GM12878 (cell line): Measurements from ENCODE around the gene OPRD1. TPM values are rescaled to one million over a fixed set of nuclear protein-coding genes. Genes with fewer than 3 reads are reported as not detected.

Experiments
- ATAC-seq: fragments of 200-7000 bp; cut with Tn5 transposase; 3 replicates; pipeline ENCODE4 v1.9.1; 2020; ENCODE audit warnings: mild to moderate bottlenecking, moderate library complexity
- BruUV-seq: library from RNA; stranded (reverse); fragments of 400-500 nt; replicated peaks from 2 replicates; lab custom pipeline; 2021; lab: Mats Ljungman, UMichigan
- CTCF ChIA-PET: fragments of 300-600 bp; sonication (Branson Sonifier 250); formaldehyde crosslinking; extraction: SDS; loops from one replicate; lab custom pipeline; 2021; ENCODE audit warnings: inconsistent platforms; lab: Yijun Ruan, JAX
- POLR2A ChIA-PET: fragments of 350-600 bp; formaldehyde crosslinking; extraction: SDS; loops from one replicate; lab custom pipeline; 2021; ENCODE audit warnings: inconsistent platforms; lab: Charles Lee
- RAD21 ChIA-PET: fragments of 300-600 bp; sonication (Branson Sonifier 250); formaldehyde crosslinking; loops from one replicate; lab custom pipeline; 2023; ENCODE audit warnings: antibody characterized with exemption; ENCODE audit not compliant: unreplicated experiment; lab: Charles Lee
- SMC1A ChIA-PET: fragments of 300-600 bp; sonication (Branson Sonifier 250); formaldehyde crosslinking; loops from one replicate; lab custom pipeline; 2023; ENCODE audit not compliant: unreplicated experiment, uncharacterized antibody; lab: Charles Lee
- DNase-seq: peaks from one replicate; pipeline ENCODE4 v3.0.0-alpha.2; 2011; ENCODE audit warnings: low read depth, low spot score
- FAIRE-seq: peaks from 3 replicates; lab custom pipeline; 2011; peaks lifted over from hg19 to GRCh38; lab: Jason Lieb, UNC
- H2AFZ ChIP-seq: 2 replicates; pipeline ENCODE4 v1.6.0; 2011; ENCODE audit warnings: low read depth, low read length, control low read depth; ENCODE audit not compliant: control insufficient read depth
- H3K27ac ChIP-seq: 2 replicates; pipeline ENCODE4 v1.5.1; 2011; ENCODE audit warnings: control low read depth; ENCODE audit not compliant: control insufficient read depth, insufficient read depth
- H3K27me3 ChIP-seq, 2 experiments: replicated peaks in 1 of 2; 2 replicates each; pipeline versions ENCODE4 v1.6.0 to v1.6.1; 2011; ENCODE audit warnings: low read length in 1 of 2; ENCODE audit not compliant: control insufficient read depth in 2 of 2, insufficient read depth in 2 of 2
- H3K36me3 ChIP-seq, 2 experiments: 2 replicates each; pipeline ENCODE4 v1.5.1; 2011; ENCODE audit warnings: low read length in 1 of 2; ENCODE audit not compliant: control insufficient read depth in 2 of 2, insufficient read depth in 2 of 2
- H3K4me1 ChIP-seq: 2 replicates; pipeline ENCODE4 v1.6.1; 2011; ENCODE audit warnings: mild to moderate bottlenecking, low read length, moderate library complexity, mixed read lengths; ENCODE audit not compliant: control insufficient read depth, insufficient read depth
- H3K4me2 ChIP-seq: 2 replicates; pipeline ENCODE4 v1.6.0; 2011; ENCODE audit warnings: control low read depth; ENCODE audit not compliant: control insufficient read depth, insufficient read depth
- H3K4me3 ChIP-seq: fragments of 200-600 bp; sonication (generic); 2 replicates; pipeline ENCODE4 v1.5.1; 2016
- H3K79me2 ChIP-seq: 2 replicates; pipeline ENCODE4 v1.6.0; 2011; ENCODE audit warnings: low read length; ENCODE audit not compliant: control insufficient read depth, insufficient read depth
- H3K9ac ChIP-seq: 2 replicates; pipeline ENCODE4 v1.8.0; 2011; ENCODE audit warnings: low read length, control low read depth, mixed read lengths; ENCODE audit not compliant: control insufficient read depth, insufficient read depth
- H3K9me3 ChIP-seq: replicated peaks from 3 replicates; pipeline ENCODE4 v1.5.1; 2011; ENCODE audit warnings: mild to moderate bottlenecking, low read length; ENCODE audit not compliant: control insufficient read depth, insufficient read depth
- H4K20me1 ChIP-seq: 2 replicates; pipeline ENCODE4 v1.6.0; 2011; ENCODE audit not compliant: control insufficient read depth, insufficient read depth
- BRCA1 ChIP-seq: IDR thresholded peaks from 2 replicates; pipeline ENCODE4 v1.6.1; 2011; ENCODE audit warnings: low read depth, low read length, improper control_type of control experiment
- CBX5 ChIP-seq: sonication (generic); IDR thresholded peaks from 2 replicates; pipeline ENCODE4 v1.6.1; 2016; ENCODE audit warnings: low read depth, moderate library complexity, mild to moderate bottlenecking, inconsistent platforms
- CHD2 ChIP-seq: IDR thresholded peaks from 2 replicates; pipeline ENCODE4 v1.6.1; 2011; ENCODE audit warnings: low read depth, low read length, improper control_type of control experiment, borderline replicate concordance
- CREM ChIP-seq: IDR thresholded peaks from 2 replicates; pipeline ENCODE4 v1.6.1; 2014; ENCODE audit warnings: antibody characterized with exemption, low read depth
- IRF5 ChIP-seq: fragments of 450-650 bp; IDR thresholded peaks from 2 replicates; pipeline ENCODE4 v1.6.1; 2017; ENCODE audit warnings: borderline replicate concordance
- LARP7 ChIP-seq: fragments of 450-650 bp; IDR thresholded peaks from 2 replicates; pipeline ENCODE4 v1.6.1; 2017; ENCODE audit warnings: mild to moderate bottlenecking
- NFIC ChIP-seq: IDR thresholded peaks from 2 replicates; pipeline ENCODE4 v1.6.1; 2012; ENCODE audit warnings: low read depth, mild to moderate bottlenecking, inconsistent platforms, low read length, moderate library complexity
- NFYA ChIP-seq: IDR thresholded peaks from 2 replicates; pipeline ENCODE4 v1.6.1; 2011; ENCODE audit warnings: low read depth, mild to moderate bottlenecking, low read length, improper control_type of control experiment, borderline replicate concordance
- POU2F2 ChIP-seq: IDR thresholded peaks from 3 replicates; pipeline ENCODE4 v1.6.1; 2011; ENCODE audit warnings: low read depth, mild to moderate bottlenecking, low read length, borderline replicate concordance
- ZBED1 ChIP-seq: IDR thresholded peaks from 2 replicates; pipeline ENCODE4 v1.6.1; 2016; ENCODE audit warnings: borderline replicate concordance
- WGBS: methylation state at CpG from one replicate; pipeline ENCODE4 v1.1.6; 2016; ENCODE audit warnings: low lambda C conversion rate; ENCODE audit not compliant: insufficient replicate concordance, insufficient coverage; ENCODE audit errors: missing lambda C conversion rate; 5-methylcytosine and 5-hydroxymethylcytosine counted together
- in situ Hi-C: fragments of 300-500 bp; cut with MboI; formaldehyde crosslinking; loops from 9 replicates; pipeline ENCODE4 v1.14.3; 2018; ENCODE audit warnings: mixed read lengths
- intact Hi-C: fragments of 100-400 bp; cut with micrococcal nuclease; formaldehyde crosslinking; loops from one replicate; pipeline ENCODE4 v1.14.2; 2022; ENCODE audit not compliant: unreplicated experiment
- polyA plus RNA-seq, 11 experiments: library from polyadenylated mRNA; depleted of rRNA in 4 of 11; unstranded in 6 of 11; stranded (reverse) in 5 of 11; fragments of >200 nt; fragmentation: Nextera tagmentation in 4 of 11; fragmentation: Illumina TruSeq in 1 of 11; extraction: Ambion mirVana in 4 of 11; extraction: Trizol in 1 of 11; gene quantifications; 1 replicate in 1 of 11; 2 replicates in 10 of 11; pipeline versions ENCODE4 v1.2.1 to v1.2.3, GENCODE V29; 2011 to 2016; ENCODE audit warnings: inconsistent platforms in 2 of 11, missing spikeins in 2 of 11, low read depth in 1 of 11
- total RNA-seq, 4 experiments: library from RNA; depleted of rRNA in 3 of 4; stranded (reverse); fragments of >200 nt in 3 of 4; fragmentation: Illumina TruSeq in 1 of 4; extraction: Trizol in 1 of 4; gene quantifications; 2 replicates each; pipeline versions ENCODE4 v1.2.1 to v1.2.3, GENCODE V29; 2013 to 2021
- TF ChIP-seq, protein P1 (sequence below): fragments of 450-650 bp; IDR thresholded peaks from 2 replicates; pipeline ENCODE4 v1.6.1; 2017; ENCODE audit warnings: low read depth, mild to moderate bottlenecking, moderate library complexity
- TF ChIP-seq, protein P2 (sequence below): fragments of 450-650 bp; formaldehyde crosslinking; IDR thresholded peaks from 2 replicates; pipeline ENCODE4 v1.4.0; 2020; ENCODE audit warnings: mild to moderate bottlenecking, moderate library complexity

The OPRD1 gene
- total and polyA plus RNA-seq, 10 of the 15 experiments (the other 5 are each of a cell fraction or from before 2014, with no cell fraction given): 0.02 TPM; not detected in 8

DNA sequence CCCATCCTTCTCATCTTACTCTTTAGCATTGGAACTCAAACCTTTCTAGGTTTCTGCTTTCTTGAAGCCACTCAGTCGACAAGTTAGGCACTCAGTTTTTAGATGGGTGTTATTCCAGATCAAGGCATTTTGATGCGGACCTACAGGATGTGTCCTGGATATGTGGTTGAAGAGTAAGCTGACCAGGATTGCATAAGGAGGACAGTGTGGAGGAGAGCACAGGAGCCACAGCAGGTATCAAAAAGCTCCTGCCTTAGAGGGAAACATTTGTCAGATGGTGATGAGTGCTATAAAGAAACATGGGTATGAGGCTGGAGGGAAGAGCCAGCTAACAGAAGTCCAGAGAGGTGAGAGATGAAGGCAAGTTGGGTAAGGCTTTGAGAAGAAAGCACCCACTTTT is 33.9 kb upstream of the OPRD1 start:
- Histone ChIP-seq H2AFZ (no peak overlapping the region), H3K27ac (no peak overlapping the region), H3K9ac (no peak overlapping the region), H3K4me3 (no peak overlapping the region), H3K27me3 (no peaks in the 10 kb centered on the region), H3K79me2 (no peaks in the 10 kb centered on the region), H3K36me3 (peaks cover 0 to 1% of the 10 kb centered on the region in 2 experiments; a peak in 2 of 4 replicates), H3K4me2 (no peak overlapping the region), H3K9me3 (no peaks in the 10 kb centered on the region), H4K20me1 (no peaks in the 10 kb centered on the region), H3K4me1 (no peaks in the 10 kb centered on the region)
- CTCF ChIA-PET: interaction anchor here (0.8 to 1.3 kb wide), 2 partner anchors 99 to 369 kb away, joined by 3 read pairs; no protein-coding TSS in a partner anchor
- no peak for DNase-seq
- SMC1A ChIA-PET: interaction anchor here (0.7 to 1.0 kb wide), 2 partner anchors 99 to 225 kb away, joined by 3 to 4 read pairs; no protein-coding TSS in a partner anchor
- RAD21 ChIA-PET: no interaction called here
- intact Hi-C loops: no loop called here
- POLR2A ChIA-PET: interaction anchor here (0.6 kb wide), 1 partner anchor 111 kb away, joined by 3 read pairs; no protein-coding TSS in a partner anchor
- no peak for ATAC-seq
- FAIRE-seq: no peak
- 89% methylated on average over 2 of the region's 2 CpGs for WGBS
- BruUV-seq: no TSS peak
- in situ Hi-C loops: no loop called here
- TF ChIP-seq NFIC: no peak
- no peak for TF ChIP-seq CREM
- no peak for TF ChIP-seq IRF5
- no peak for TF ChIP-seq LARP7
- no peak for TF ChIP-seq POU2F2
- no peak for TF ChIP-seq CBX5
- no peak for TF ChIP-seq BRCA1
- no peak for TF ChIP-seq CHD2
- TF ChIP-seq, protein P1, sequence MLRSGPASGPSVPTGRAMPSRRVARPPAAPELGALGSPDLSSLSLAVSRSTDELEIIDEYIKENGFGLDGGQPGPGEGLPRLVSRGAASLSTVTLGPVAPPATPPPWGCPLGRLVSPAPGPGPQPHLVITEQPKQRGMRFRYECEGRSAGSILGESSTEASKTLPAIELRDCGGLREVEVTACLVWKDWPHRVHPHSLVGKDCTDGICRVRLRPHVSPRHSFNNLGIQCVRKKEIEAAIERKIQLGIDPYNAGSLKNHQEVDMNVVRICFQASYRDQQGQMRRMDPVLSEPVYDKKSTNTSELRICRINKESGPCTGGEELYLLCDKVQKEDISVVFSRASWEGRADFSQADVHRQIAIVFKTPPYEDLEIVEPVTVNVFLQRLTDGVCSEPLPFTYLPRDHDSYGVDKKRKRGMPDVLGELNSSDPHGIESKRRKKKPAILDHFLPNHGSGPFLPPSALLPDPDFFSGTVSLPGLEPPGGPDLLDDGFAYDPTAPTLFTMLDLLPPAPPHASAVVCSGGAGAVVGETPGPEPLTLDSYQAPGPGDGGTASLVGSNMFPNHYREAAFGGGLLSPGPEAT: no peak
- TF ChIP-seq NFYA: no peak
- no peak for TF ChIP-seq ZBED1
- TF ChIP-seq, protein P2, sequence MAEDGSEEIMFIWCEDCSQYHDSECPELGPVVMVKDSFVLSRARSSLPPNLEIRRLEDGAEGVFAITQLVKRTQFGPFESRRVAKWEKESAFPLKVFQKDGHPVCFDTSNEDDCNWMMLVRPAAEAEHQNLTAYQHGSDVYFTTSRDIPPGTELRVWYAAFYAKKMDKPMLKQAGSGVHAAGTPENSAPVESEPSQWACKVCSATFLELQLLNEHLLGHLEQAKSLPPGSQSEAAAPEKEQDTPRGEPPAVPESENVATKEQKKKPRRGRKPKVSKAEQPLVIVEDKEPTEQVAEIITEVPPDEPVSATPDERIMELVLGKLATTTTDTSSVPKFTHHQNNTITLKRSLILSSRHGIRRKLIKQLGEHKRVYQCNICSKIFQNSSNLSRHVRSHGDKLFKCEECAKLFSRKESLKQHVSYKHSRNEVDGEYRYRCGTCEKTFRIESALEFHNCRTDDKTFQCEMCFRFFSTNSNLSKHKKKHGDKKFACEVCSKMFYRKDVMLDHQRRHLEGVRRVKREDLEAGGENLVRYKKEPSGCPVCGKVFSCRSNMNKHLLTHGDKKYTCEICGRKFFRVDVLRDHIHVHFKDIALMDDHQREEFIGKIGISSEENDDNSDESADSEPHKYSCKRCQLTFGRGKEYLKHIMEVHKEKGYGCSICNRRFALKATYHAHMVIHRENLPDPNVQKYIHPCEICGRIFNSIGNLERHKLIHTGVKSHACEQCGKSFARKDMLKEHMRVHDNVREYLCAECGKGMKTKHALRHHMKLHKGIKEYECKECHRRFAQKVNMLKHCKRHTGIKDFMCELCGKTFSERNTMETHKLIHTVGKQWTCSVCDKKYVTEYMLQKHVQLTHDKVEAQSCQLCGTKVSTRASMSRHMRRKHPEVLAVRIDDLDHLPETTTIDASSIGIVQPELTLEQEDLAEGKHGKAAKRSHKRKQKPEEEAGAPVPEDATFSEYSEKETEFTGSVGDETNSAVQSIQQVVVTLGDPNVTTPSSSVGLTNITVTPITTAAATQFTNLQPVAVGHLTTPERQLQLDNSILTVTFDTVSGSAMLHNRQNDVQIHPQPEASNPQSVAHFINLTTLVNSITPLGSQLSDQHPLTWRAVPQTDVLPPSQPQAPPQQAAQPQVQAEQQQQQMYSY (CRISPR knock-in tag): no peak
